Neural cell (in vitro differentiated cells): ENCODE data around the gene ARHGDIB. TPM values are rescaled to one million over a fixed set of nuclear protein-coding genes. Genes with fewer than 3 reads are reported as not detected.
A peak's percentile ranks its signal among the peaks of the same experiment; 100 is the strongest.

Source experiments
- H2AFZ ChIP-seq: fragments of 200-600, 300-800 bp; sonication (generic), shearing (Covaris generic); 2 replicates; pipeline ENCODE4 v1.6.0; 2014; ENCODE audit warnings: low read depth, mild to moderate bottlenecking, antibody characterized with exemption, low read length, moderate library complexity
- H3F3A ChIP-seq: fragments of 200-600 bp; shearing (Covaris generic); 2 replicates; pipeline ENCODE4 v1.6.1; 2016; ENCODE audit warnings: mild to moderate bottlenecking, moderate library complexity, mixed read lengths, antibody characterized with exemption, low read length; ENCODE audit not compliant: insufficient read depth, poor library complexity, severe bottlenecking
- H3K27ac ChIP-seq: fragments of 200-600, 300-800 bp; sonication (generic), shearing (Covaris generic); 2 replicates; pipeline ENCODE4 v1.5.1; 2014; ENCODE audit warnings: mild to moderate bottlenecking, low read length, moderate library complexity
- H3K27me3 ChIP-seq: fragments of 300-800, 200-600 bp; sonication (generic), shearing (Covaris generic); 2 replicates; pipeline ENCODE4 v1.6.0; 2014; ENCODE audit warnings: mild to moderate bottlenecking, low read depth, low read length, moderate library complexity; ENCODE audit not compliant: insufficient read depth
- H3K36me3 ChIP-seq: fragments of 300-800, 200-600 bp; sonication (generic), shearing (Covaris generic); 2 replicates; pipeline ENCODE4 v1.5.1; 2014; ENCODE audit warnings: mild to moderate bottlenecking, antibody characterized with exemption, low read length, moderate library complexity; ENCODE audit not compliant: insufficient read depth
- H3K4me2 ChIP-seq: fragments of 300-800, 200-600 bp; sonication (generic), shearing (Covaris generic); 2 replicates; pipeline ENCODE4 v1.6.0; 2014; ENCODE audit warnings: mild to moderate bottlenecking, low read length
- H3K4me3 ChIP-seq: fragments of 300-800, 200-600 bp; sonication (generic), shearing (Covaris generic); 2 replicates; pipeline ENCODE4 v1.5.1; 2014; ENCODE audit warnings: mild to moderate bottlenecking, low read length, moderate library complexity
- H3K79me2 ChIP-seq: fragments of 200-600 bp; shearing (Covaris generic); replicated peaks from 2 replicates; pipeline ENCODE4 v1.6.0; 2014; ENCODE audit warnings: mild to moderate bottlenecking, low read length, moderate library complexity; ENCODE audit not compliant: insufficient read depth
- H3K9ac ChIP-seq: fragments of 300-800, 200-600 bp; sonication (generic), shearing (Covaris generic); 2 replicates; pipeline ENCODE4 v1.6.1; 2016; ENCODE audit warnings: mild to moderate bottlenecking, low read length, mixed read lengths
- H3K9me2 ChIP-seq: fragments of 200-600 bp; shearing (Covaris generic); 2 replicates; pipeline ENCODE4 v1.6.1; 2016; ENCODE audit warnings: mild to moderate bottlenecking, low read length, mixed read lengths; ENCODE audit not compliant: insufficient read depth
- H3K9me3 ChIP-seq: fragments of 200-600, 300-800 bp; sonication (generic), shearing (Covaris generic); 2 replicates; pipeline ENCODE4 v1.6.1; 2016; ENCODE audit warnings: mild to moderate bottlenecking, mixed run types, low read length, moderate library complexity, mixed read lengths
- H4K20me1 ChIP-seq: fragments of 200-600 bp; shearing (Covaris generic); 2 replicates; pipeline ENCODE4 v1.6.1; 2016; ENCODE audit warnings: mild to moderate bottlenecking, mixed run types; ENCODE audit not compliant: insufficient read depth
- EP300 ChIP-seq: fragments of 450-650 bp; conservative IDR thresholded peaks from 2 replicates; pipeline ENCODE4 v1.6.1; 2014; ENCODE audit warnings: antibody characterized with exemption, mild to moderate bottlenecking, moderate library complexity; ENCODE audit not compliant: poor library complexity, severe bottlenecking
- POLR2AphosphoS5 ChIP-seq: IDR thresholded peaks from 2 replicates; pipeline ENCODE4 v1.6.1; 2012
- REST ChIP-seq: IDR thresholded peaks from 2 replicates; pipeline ENCODE4 v1.6.1; 2012; ENCODE audit warnings: borderline replicate concordance
- TAF1 ChIP-seq: IDR thresholded peaks from 2 replicates; pipeline ENCODE4 v1.6.1; 2012; ENCODE audit warnings: low read depth
- polyA plus RNA-seq: library from polyadenylated mRNA; depleted of rRNA; stranded (reverse); fragments of >200 nt; gene quantifications from 2 replicates; pipeline ENCODE4 v1.2.3, GENCODE V29; 2014
- TF ChIP-seq, protein P1 (sequence below): fragments of 450-650 bp; IDR thresholded peaks from 2 replicates; pipeline ENCODE4 v1.5.1; 2014; ENCODE audit warnings: antibody characterized with exemption, mild to moderate bottlenecking, moderate library complexity; ENCODE audit not compliant: poor library complexity, severe bottlenecking

Gene ARHGDIB
- polyA plus RNA-seq, 1 donor from 2014 or later, result 7.7 TPM

DNA sequence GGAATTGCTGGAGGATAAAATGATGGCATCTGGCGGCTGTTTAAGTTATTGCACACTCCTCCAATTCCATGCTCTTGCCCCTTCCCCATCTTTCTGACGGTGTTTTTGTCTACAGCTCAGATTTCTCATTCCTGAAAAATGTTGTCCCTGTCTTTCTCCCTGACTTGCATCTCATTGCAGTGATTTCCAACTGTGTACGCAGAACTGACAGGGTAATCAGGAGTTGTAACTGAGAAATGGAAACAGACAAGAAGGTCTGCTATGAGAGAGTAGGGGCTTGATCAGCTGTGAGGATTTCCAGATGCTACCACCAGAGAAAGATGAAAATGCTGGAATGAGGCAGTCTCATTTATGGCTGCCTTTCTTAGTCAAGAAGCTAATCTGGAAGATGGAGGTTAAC lies 24.4 kb downstream of the ARHGDIB start:
- Histone ChIP-seq H3K79me2 (no peaks in the 10 kb centered on the region), H3K9ac (no peak overlapping the region), H3K4me3 (no peak overlapping the region), H3K36me3 (no peaks in the 10 kb centered on the region), H2AFZ (no peak overlapping the region), H3K9me3 (no peaks in the 10 kb centered on the region), H4K20me1 (no peaks in the 10 kb centered on the region), H3K27ac (peak overlapping the region; percentile 39), H3K27me3 (no peaks in the 10 kb centered on the region), H3F3A (no peaks in the 10 kb centered on the region), H3K4me2 (no peak overlapping the region), H3K9me2 (no peaks in the 10 kb centered on the region)
- TF ChIP-seq POLR2AphosphoS5, result peak; percentile 72
- TF ChIP-seq TAF1, result no peak
- peak; percentile 86 for TF ChIP-seq REST
- TF ChIP-seq, protein P1, sequence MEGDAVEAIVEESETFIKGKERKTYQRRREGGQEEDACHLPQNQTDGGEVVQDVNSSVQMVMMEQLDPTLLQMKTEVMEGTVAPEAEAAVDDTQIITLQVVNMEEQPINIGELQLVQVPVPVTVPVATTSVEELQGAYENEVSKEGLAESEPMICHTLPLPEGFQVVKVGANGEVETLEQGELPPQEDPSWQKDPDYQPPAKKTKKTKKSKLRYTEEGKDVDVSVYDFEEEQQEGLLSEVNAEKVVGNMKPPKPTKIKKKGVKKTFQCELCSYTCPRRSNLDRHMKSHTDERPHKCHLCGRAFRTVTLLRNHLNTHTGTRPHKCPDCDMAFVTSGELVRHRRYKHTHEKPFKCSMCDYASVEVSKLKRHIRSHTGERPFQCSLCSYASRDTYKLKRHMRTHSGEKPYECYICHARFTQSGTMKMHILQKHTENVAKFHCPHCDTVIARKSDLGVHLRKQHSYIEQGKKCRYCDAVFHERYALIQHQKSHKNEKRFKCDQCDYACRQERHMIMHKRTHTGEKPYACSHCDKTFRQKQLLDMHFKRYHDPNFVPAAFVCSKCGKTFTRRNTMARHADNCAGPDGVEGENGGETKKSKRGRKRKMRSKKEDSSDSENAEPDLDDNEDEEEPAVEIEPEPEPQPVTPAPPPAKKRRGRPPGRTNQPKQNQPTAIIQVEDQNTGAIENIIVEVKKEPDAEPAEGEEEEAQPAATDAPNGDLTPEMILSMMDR, result no peak
- TF ChIP-seq EP300, result peak; percentile 57

DNA sequence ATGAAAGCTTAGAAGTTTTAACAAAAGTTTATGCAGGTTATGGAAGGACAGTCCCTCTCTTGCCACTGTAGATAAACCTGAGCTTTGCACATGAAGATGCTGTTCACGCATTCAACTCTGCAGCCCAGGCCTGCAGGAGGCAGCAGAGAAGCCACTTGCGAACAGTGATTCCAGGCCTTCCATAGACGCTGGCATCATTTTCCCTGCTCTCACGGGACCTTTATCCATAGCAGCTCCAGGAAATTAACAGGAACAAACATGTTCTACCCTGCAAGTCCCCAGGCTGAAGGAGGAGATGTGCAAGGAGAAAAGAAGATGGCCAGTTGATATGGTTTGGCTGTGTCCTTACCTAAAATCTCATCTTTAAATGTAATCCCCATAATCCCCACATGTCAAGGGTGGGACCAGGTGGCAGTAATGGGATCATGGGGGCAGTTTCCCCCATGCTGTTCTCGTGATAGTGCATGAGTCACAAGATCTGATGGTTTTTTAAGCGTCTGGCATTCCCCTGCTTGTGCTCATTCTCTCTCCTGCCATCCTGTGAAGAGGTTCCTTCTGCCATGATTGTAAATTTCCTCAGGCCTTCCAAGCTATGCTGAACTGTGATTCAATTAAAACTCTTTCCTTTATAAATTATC lies 25.1 kb downstream of the ARHGDIB start:
- no peak overlapping the region for H3K9ac ChIP-seq
- no peaks in the 10 kb centered on the region for H4K20me1 ChIP-seq
- TF ChIP-seq REST (peak; percentile 20), EP300 (no peak)
- H2AFZ ChIP-seq, result no peak overlapping the region
- H3K36me3 ChIP-seq, result no peaks in the 10 kb centered on the region
- H3F3A ChIP-seq, result no peaks in the 10 kb centered on the region
- H3K9me2 ChIP-seq, result no peaks in the 10 kb centered on the region
- no peak overlapping the region for H3K27ac ChIP-seq
- no peaks in the 10 kb centered on the region for H3K9me3 ChIP-seq
- no peaks in the 10 kb centered on the region for H3K79me2 ChIP-seq
- H3K27me3 ChIP-seq, result no peaks in the 10 kb centered on the region
- H3K4me3 ChIP-seq, result no peak overlapping the region
- no peak overlapping the region for H3K4me2 ChIP-seq
